ENCODE data around the gene FUT1. TPM values are rescaled to one million over a fixed set of nuclear protein-coding genes. Genes with fewer than 3 reads are reported as not detected.

FUT1 gene
- total and polyA plus RNA-seq, 9 of the 15 experiments (the other 6 are each of a cell fraction or from before 2014, with no cell fraction given) = 2.3 to 18.5 (median 8.8) TPM

GRCh38 chr19:48755084-48755641, 2.7 kb upstream of the FUT1 start, which contains the start of gene FGF21 (continued):
- TF ChIP-seq ZMIZ1 (IDR thresholded peaks at IDR 0.05; ENCODE audit: low read depth in 2 of 2, low read length in 2 of 2) (no peak), DMBX1 (CRISPR knock-in tag; IDR thresholded peaks at IDR 0.05; ENCODE audit: borderline replicate concordance) (peak; percentile 59; the same call in 1 of the 2 replicates), RBM14 (IDR thresholded peaks at IDR 0.05; ENCODE audit: borderline replicate concordance, insufficient read depth, low read depth, low read length) (no peak), ZEB2 (IDR thresholded peaks at IDR 0.05) (peak; percentile 69; the same call in 1 of the 2 replicates), ZBTB26 (CRISPR knock-in tag; IDR thresholded peaks at IDR 0.05) (no peak), NFIC (IDR thresholded peaks at IDR 0.05) (peak; percentile 90), NR4A1 (CRISPR knock-in tag; IDR thresholded peaks at IDR 0.05) (no peak), NR4A1 (tag; IDR thresholded peaks at IDR 0.05) (peak; percentile 53; the same call in 1 of the 2 replicates), SMAD2 (IDR thresholded peaks at IDR 0.05; ENCODE audit: low read depth, low read length) (no peak), ILK (tag; IDR thresholded peaks at IDR 0.05; ENCODE audit: borderline replicate concordance, low read depth) (no peak), E2F8 (IDR thresholded peaks at IDR 0.05; ENCODE audit: low read depth, partially characterized antibody) (no peak), HIVEP1 (CRISPR knock-in tag; IDR thresholded peaks at IDR 0.05) (no peak), JUND (IDR thresholded peaks at IDR 0.05; ENCODE audit: borderline replicate concordance, low read depth, low read length) (peak; percentile 54; the same call in 1 of the 2 replicates), JUND (tag; IDR thresholded peaks at IDR 0.05; ENCODE audit: borderline replicate concordance, low read depth, low read length) (no peak; the same call in 2 of the 3 replicates), RCOR1 (IDR thresholded peaks at IDR 0.05; ENCODE audit: borderline replicate concordance in 1 of 2, low read depth in 2 of 2, low read length in 2 of 2) (peak in 1 of 2 experiments; percentile 84; a peak in 2 of 4 replicates), EP400 (IDR thresholded peaks at IDR 0.05) (peak; percentile 81), ZNF143 (CRISPR knock-in tag; IDR thresholded peaks at IDR 0.05) (peak; percentile 30; the same call in 1 of the 2 replicates), FOXM1 (IDR thresholded peaks at IDR 0.05; ENCODE audit: low read depth) (no peak), FOXM1 (CRISPR knock-in tag; IDR thresholded peaks at IDR 0.05; ENCODE audit: low read depth) (no peak)

Measured in K562 (cell line).